ENCODE data around the gene HAVCR2.

HAVCR2 gene

DNA sequence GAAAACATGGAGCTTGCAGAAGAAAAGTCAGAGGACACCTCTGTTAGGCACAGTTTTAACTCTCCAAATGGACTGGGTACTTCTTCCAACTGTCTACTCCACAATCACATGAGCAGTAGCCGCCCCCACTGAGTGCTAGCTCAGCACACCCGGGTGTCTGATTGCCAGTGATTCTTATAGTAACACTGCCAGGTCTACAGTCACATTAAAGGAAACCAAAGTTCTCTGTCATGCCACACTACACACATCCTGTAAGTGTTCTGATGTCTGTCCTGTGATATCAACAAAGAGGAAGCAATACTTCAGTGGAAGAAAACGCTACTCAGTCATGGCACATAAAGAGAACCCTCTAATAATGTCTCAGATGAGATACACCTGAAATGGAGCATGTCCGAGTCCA lies at the start of gene HAVCR2:
TSS of gene HAVCR2 (minus strand) at position 69 of the 400 bp plus-strand sequence. CDS start at position 8, 61 bp downstream.
- no peak for DNase-seq (ENCODE audit: low read depth in 2 of 2)
- no peak within 1 kb of the TSS for H3K4me3 ChIP-seq (replicated peaks in 1 of 2; ENCODE audit: low read depth in 2 of 2, low read length in 2 of 2)

DNA sequence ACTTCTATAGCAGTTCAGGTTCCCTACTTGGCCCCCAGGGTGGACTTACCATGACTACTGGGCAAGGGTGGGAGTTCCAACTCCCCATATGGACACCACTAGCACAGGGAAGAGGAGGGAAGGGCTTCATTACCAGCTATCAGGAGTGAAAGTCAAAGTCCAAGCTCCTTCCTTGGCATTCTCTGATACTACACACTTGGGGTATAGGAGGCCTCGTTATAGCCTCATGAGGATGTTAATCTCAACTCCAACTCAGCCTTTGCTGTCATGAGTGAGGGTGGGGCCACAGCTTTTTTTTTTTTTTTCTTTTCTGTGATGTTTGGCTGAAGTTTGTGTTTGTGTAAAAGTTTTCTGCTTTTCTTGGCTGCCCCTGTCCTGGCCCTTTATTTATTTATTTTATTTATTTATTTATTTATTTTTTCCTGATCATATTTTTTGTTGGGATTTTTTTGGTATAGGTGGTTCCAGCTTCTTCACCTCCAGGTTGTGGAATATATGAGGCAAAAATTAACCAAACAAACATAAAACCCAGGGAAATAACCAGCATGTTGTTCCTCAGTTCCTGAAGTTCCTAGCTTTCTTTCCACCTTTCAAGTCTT lies 48.5 kb upstream of the HAVCR2 start:
- H3K4me3 ChIP-seq (replicated peaks in 1 of 2; ENCODE audit: low read depth in 2 of 2, low read length in 2 of 2) = no peak overlapping the region
- no peak for DNase-seq (ENCODE audit: low read depth in 2 of 2)
- TF ChIP-seq, protein P1, sequence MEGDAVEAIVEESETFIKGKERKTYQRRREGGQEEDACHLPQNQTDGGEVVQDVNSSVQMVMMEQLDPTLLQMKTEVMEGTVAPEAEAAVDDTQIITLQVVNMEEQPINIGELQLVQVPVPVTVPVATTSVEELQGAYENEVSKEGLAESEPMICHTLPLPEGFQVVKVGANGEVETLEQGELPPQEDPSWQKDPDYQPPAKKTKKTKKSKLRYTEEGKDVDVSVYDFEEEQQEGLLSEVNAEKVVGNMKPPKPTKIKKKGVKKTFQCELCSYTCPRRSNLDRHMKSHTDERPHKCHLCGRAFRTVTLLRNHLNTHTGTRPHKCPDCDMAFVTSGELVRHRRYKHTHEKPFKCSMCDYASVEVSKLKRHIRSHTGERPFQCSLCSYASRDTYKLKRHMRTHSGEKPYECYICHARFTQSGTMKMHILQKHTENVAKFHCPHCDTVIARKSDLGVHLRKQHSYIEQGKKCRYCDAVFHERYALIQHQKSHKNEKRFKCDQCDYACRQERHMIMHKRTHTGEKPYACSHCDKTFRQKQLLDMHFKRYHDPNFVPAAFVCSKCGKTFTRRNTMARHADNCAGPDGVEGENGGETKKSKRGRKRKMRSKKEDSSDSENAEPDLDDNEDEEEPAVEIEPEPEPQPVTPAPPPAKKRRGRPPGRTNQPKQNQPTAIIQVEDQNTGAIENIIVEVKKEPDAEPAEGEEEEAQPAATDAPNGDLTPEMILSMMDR (IDR thresholded peaks at IDR 0.05; ENCODE audit: low read depth, low read length) = no peak

More for the DNA sequence above, at the start of gene HAVCR2:
- TF ChIP-seq, protein P1 (IDR thresholded peaks at IDR 0.05; ENCODE audit: low read depth, low read length) = no peak

DNA sequence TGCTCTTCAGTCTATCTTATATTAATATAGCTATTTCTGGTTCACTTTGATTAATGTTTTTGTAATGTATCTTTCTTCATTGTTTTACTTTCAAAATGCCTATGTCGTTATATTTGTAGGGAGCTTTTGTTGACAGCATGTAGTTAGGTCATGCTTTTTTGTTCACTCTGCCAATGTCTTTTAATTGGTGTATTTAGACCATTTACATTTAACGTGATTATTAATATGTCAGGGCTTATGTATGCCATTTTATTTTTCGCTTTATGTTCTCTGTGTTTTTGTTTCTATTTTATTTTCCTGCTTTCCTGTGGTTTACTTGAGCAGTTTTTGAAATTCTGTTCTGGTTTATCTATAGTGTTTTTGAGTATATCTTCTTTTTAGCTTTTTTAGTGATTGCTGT lies 46.5 kb upstream of the HAVCR2 start:
- H3K4me3 ChIP-seq (replicated peaks in 1 of 2; ENCODE audit: low read depth in 2 of 2, low read length in 2 of 2) = no peak overlapping the region
- TF ChIP-seq, protein P1 (IDR thresholded peaks at IDR 0.05; ENCODE audit: low read depth, low read length) = no peak
- no peak for DNase-seq (ENCODE audit: low read depth in 2 of 2)

DNA sequence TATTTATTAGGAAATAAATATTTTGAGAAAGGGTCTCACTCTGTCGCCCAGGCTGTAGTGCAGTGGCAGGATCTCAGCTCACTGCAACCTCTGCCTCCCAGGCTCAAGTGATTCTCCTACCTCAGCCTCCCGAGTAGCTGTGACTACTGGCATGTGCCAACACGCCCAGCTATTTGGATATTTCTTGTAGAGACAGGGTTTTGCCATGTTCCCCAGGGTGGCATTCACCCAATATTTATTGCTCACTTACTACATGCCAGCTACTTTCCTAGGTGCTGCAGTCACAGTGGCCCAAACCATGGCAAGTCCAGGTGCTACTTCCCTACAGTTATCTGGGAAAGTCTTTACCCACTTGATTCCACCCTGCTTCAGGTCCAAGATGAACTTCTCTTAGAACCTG lies 42.2 kb upstream of the HAVCR2 start:
- TF ChIP-seq, protein P1 (IDR thresholded peaks at IDR 0.05; ENCODE audit: low read depth, low read length) = no peak
- DNase-seq (ENCODE audit: low read depth in 2 of 2) = no peak
- no peak overlapping the region for H3K4me3 ChIP-seq (replicated peaks in 1 of 2; ENCODE audit: low read depth in 2 of 2, low read length in 2 of 2)

DNA sequence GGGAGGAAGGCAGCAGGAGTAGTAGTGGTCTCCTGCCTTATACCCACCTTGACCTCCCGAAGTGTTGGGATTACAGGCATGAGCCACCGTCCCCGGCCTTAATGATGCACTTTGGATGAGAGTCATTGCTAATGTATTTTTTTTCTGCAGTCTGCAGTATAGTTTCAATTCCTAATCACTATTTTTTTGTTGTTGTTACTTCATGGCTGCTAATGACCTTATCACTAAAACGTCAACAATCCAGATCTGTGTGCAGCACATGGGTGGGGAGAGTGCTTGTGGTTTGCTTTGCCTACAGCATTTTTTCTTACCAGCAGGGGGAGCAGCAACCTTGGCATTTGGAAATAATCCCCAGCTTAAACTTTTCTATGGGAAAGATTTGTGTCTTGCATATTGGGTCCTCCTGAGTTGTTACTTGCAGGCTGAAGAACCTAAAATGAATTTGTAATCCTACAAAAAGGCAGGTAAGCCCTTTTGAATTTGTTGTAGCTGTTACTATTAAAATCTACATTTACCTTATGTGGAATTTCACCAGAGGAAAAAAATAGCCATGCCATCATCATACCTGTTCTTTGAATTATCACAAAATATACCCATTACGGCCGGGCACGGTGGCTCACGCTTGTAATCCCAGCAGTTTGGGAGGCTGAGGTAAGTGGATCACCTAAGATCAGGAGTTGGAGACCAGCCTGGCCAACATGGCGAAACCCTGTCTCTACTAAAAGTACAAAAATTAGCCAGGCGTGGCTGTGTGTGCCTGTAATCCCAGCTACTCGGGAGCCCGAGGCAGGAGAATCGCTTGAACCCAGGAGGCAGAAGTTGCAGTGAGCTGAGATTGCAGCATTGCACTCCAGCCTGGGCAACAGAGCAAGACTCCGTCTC lies 40.1 kb upstream of the HAVCR2 start:
- TF ChIP-seq, protein P1 (IDR thresholded peaks at IDR 0.05; ENCODE audit: low read depth, low read length) = peak; percentile 84
- H3K4me3 ChIP-seq (replicated peaks in 1 of 2; ENCODE audit: low read depth in 2 of 2, low read length in 2 of 2) = no peak overlapping the region
- DNase-seq (ENCODE audit: low read depth in 2 of 2) = peak; percentile 76 to 78

DNA sequence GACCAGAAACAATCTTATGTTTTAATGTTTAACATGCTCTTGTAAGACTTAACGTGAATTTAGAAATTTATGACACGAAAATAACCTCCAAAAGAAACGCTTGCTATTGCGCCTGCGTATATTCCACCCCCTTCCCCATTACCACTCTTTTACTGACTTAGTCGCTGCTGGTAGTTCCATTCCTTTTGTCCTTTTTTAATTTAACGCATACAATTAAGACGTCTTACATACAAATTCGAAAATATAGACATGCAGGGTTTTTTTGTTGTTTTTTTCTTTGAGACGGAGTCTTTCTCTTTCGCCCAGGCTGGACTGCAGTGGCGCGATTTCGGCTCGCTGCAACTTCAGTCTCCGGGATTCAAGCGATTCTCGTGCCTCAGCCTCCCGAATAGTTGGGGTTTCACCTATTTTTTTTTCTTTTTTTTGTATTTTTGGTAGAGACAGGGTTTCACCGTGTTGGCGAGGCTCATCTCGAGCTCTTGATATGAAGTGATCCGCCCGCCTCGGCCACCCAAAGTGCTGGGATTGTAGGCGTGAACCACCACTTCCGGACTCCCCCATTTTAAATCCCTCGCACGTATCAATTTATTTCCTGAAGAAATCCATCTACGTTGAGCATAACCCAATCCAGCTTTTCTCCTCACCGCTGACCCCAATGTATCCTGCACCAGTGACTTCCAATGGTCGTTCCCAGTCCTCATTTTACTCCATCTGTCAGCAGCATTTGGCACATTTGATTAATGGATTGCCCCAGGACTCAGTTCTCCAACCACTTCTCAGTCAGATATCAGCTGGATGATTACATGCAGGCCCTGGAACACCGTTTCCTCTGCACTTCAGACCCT lies 34.5 kb upstream of the HAVCR2 start:
- peak; percentile 37 to 46 for DNase-seq (ENCODE audit: low read depth in 2 of 2)
- TF ChIP-seq, protein P1 (IDR thresholded peaks at IDR 0.05; ENCODE audit: low read depth, low read length) = no peak
- peak overlapping the region; percentile 91 to 98 for H3K4me3 ChIP-seq (replicated peaks in 1 of 2; ENCODE audit: low read depth in 2 of 2, low read length in 2 of 2)
